ENCODE measurements around the gene GOLPH3L. TPM values are rescaled to one million over a fixed set of nuclear protein-coding genes. Genes with fewer than 3 reads are reported as not detected.
A peak's percentile ranks its signal among the peaks of the same experiment; 100 is the strongest.

GOLPH3L gene
- total and polyA plus RNA-seq, 10 donors, result 9.0 to 31.0 (median 23.8) TPM

DNA sequence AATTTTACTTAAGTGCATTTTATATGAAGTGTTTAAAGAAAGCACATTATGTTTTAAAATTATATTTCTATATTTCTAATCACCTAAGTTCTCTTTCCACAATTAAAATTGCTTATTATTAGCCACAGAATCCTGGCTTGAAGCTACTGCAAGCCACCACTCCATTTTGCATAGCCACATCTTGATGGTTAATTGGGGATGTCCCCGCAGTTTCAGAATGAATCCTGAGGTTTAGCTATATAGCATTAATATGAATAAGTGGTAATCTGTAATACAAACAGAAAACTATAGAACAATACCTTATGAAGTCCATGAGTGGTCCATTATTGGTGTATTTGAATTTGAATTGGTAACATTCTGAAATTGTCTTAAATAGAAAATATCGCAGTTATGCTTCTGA is 11.6 kb upstream of the GOLPH3L start:
- Histone ChIP-seq H3K9me3 (no peaks in the 10 kb centered on the region), H3K36me3 (no peaks in the 10 kb centered on the region), H3K27me3 (replicated peaks in 1 of 7) (no peaks in the 10 kb centered on the region), H3K4me3 (no peak overlapping the region), H3K4me1 (no peaks in the 10 kb centered on the region), H3K27ac (no peak overlapping the region)
- TF ChIP-seq POLR2AphosphoS5 (IDR thresholded peaks at IDR 0.05) (no peak), POLR2A (IDR thresholded peaks at IDR 0.05) (no peak)
- TF ChIP-seq, protein P1, sequence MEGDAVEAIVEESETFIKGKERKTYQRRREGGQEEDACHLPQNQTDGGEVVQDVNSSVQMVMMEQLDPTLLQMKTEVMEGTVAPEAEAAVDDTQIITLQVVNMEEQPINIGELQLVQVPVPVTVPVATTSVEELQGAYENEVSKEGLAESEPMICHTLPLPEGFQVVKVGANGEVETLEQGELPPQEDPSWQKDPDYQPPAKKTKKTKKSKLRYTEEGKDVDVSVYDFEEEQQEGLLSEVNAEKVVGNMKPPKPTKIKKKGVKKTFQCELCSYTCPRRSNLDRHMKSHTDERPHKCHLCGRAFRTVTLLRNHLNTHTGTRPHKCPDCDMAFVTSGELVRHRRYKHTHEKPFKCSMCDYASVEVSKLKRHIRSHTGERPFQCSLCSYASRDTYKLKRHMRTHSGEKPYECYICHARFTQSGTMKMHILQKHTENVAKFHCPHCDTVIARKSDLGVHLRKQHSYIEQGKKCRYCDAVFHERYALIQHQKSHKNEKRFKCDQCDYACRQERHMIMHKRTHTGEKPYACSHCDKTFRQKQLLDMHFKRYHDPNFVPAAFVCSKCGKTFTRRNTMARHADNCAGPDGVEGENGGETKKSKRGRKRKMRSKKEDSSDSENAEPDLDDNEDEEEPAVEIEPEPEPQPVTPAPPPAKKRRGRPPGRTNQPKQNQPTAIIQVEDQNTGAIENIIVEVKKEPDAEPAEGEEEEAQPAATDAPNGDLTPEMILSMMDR (IDR thresholded peaks at IDR 0.05 in 8 of 11, conservative IDR thresholded peaks at IDR 0.05 in 3 of 11), result no peak
- whole genome bisulfite sequencing, 5 donors, result 77 to 89% (median 84%) methylated on average over 2 of the region's 2 CpGs
- intact Hi-C loops (cut with DNase I; ENCODE audit: low total_unique reads), result no loop called here
- no peak for DNase-seq

DNA sequence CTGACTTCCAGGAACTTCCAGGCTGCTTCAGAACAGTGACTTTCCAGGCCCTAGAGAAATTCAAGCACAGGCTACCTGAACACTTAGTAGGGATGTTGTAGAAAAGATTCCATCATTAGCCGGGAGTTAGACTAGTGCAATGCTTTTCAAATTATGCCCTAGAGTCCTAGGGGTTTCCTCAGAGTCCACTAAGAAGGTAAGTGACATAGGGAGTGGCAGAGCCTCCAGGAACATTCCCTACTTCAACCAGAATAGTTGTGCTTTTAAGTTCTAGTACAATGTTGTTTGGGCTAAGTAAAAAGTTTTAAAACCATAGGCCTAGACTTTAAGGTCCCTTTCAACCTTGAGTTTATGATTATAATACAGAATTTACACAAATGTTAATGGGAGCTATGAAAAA is 9.1 kb upstream of the GOLPH3L start:
- Histone ChIP-seq H3K27ac (no peak overlapping the region), H3K27me3 (replicated peaks in 1 of 7) (no peaks in the 10 kb centered on the region), H3K36me3 (no peaks in the 10 kb centered on the region), H3K9me3 (no peaks in the 10 kb centered on the region), H3K4me3 (no peak overlapping the region), H3K4me1 (no peaks in the 10 kb centered on the region)
- TF ChIP-seq, protein P1 (IDR thresholded peaks at IDR 0.05 in 8 of 11, conservative IDR thresholded peaks at IDR 0.05 in 3 of 11), result no peak
- no peak for TF ChIP-seq POLR2AphosphoS5 (IDR thresholded peaks at IDR 0.05)
- no peak for TF ChIP-seq POLR2A (IDR thresholded peaks at IDR 0.05)
- no peak for DNase-seq
- WGBS, 5 donors, result 86 to 98% (median 94%) methylated on average over 1 of the region's 1 CpG
- intact Hi-C loops (cut with DNase I; ENCODE audit: low total_unique reads), result no loop called here

DNA sequence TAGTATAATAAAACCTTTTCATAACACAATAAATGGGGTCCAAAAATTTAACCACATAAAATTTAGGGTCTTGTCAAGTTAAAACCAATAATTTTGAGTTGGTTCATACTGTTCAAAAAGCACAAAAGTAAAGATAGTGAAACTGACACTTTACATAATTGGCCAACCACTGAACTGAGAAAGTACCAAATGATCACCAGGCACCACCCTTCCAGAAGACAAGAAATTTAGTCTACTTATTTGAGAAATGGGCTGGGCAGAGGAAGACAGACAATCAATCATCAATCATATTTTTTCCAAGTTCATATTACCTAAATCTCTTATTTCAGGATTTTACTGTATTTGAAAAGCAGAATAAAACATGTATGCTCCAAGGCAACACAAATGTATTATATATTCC is 6.5 kb upstream of the GOLPH3L start:
- H3K9me3 ChIP-seq, result no peaks in the 10 kb centered on the region
- intact Hi-C loops (cut with DNase I; ENCODE audit: low total_unique reads), result no loop called here
- H3K4me1 ChIP-seq, result peaks cover 0 to 3% (median 0%) of the 10 kb centered on the region in 6 donors
- TF ChIP-seq, protein P1 (IDR thresholded peaks at IDR 0.05 in 8 of 11, conservative IDR thresholded peaks at IDR 0.05 in 3 of 11), result no peak
- TF ChIP-seq POLR2A (IDR thresholded peaks at IDR 0.05), result no peak
- no peak for TF ChIP-seq POLR2AphosphoS5 (IDR thresholded peaks at IDR 0.05)
- no peak for DNase-seq
- no peak overlapping the region for H3K27ac ChIP-seq
- H3K36me3 ChIP-seq, result no peaks in the 10 kb centered on the region
- no peaks in the 10 kb centered on the region for H3K27me3 ChIP-seq (replicated peaks in 1 of 7)
- H3K4me3 ChIP-seq, result no peak overlapping the region

DNA sequence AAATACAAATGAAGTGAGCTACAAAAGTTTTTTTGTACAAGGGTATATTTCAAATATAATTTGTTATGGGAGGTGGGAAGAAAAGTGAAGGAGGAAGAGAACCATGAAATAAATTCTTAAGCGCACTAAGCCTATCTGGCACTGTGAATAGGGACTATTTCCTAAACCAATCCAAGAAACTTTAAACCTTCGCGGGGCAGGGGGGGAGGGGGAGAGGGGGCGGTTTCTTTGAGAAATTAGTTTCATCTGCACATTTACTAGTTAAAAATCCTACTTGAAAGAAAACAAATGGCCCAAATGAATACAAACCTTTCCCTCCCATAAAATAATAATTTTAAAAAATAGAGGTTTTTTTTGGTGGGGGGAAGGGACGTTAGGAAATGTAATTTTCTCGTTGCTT is 364 bp downstream of the GOLPH3L start:
- Histone ChIP-seq H3K36me3 (peaks cover 0 to 38% (median 25%) of the 10 kb centered on the region in 6 donors), H3K9me3 (no peaks in the 10 kb centered on the region), H3K4me3 (peak overlapping the region; percentile 73 to 89 (median 77)), H3K27me3 (replicated peaks in 1 of 7) (no peaks in the 10 kb centered on the region), H3K4me1 (peaks cover 19 to 58% (median 38%) of the 10 kb centered on the region in 6 donors), H3K27ac (peak overlapping the region in 6 of 8 donors; percentile 16 to 79 (median 72))
- intact Hi-C loops (cut with DNase I; ENCODE audit: low total_unique reads), result loop anchor here (10.0 kb wide), 1 partner anchor 62 kb away; no protein-coding TSS in a partner anchor
- 0 to 3% (median 2%) methylated on average over 6 of the region's 6 CpGs for WGBS, 5 donors
- DNase-seq, result no peak
- TF ChIP-seq, protein P1 (IDR thresholded peaks at IDR 0.05 in 8 of 11, conservative IDR thresholded peaks at IDR 0.05 in 3 of 11), result no peak
- TF ChIP-seq POLR2AphosphoS5 (IDR thresholded peaks at IDR 0.05), result no peak
- no peak for TF ChIP-seq POLR2A (IDR thresholded peaks at IDR 0.05)

All from spleen (tissue), 11 donors.